Neuronal stem cell (in vitro differentiated cells): ENCODE measurements around the gene CACNG6.

Experiments
- DNase-seq: peaks from one replicate; pipeline ENCODE4 v3.0.0-alpha.2; 2013; ENCODE audit warnings: low spot score
- H2AFZ ChIP-seq: one replicate; pipeline ENCODE4 v1.6.1; 2013; ENCODE audit warnings: mild to moderate bottlenecking, low read length, inconsistent platforms
- H2AK5ac ChIP-seq: 2 replicates; pipeline ENCODE4 v1.6.1; 2013; ENCODE audit warnings: low read depth, mild to moderate bottlenecking, inconsistent platforms, low read length, moderate library complexity, mixed read lengths
- H2BK120ac ChIP-seq: 2 replicates; pipeline ENCODE4 v1.6.1; 2013; ENCODE audit warnings: low read depth, mild to moderate bottlenecking, inconsistent platforms, low read length, moderate library complexity, mixed read lengths
- H2BK12ac ChIP-seq: one replicate; pipeline ENCODE4 v1.6.1; 2013; ENCODE audit warnings: low read length, inconsistent platforms
- H2BK15ac ChIP-seq: 2 replicates; pipeline ENCODE4 v1.6.1; 2013; ENCODE audit warnings: mild to moderate bottlenecking, low read length, inconsistent platforms, mixed read lengths
- H2BK5ac ChIP-seq: one replicate; pipeline ENCODE4 v1.6.1; 2013; ENCODE audit warnings: inconsistent platforms, mild to moderate bottlenecking, low read length, moderate library complexity
- H3K14ac ChIP-seq: one replicate; pipeline ENCODE4 v1.6.1; 2013; ENCODE audit warnings: low read length, inconsistent platforms
- H3K18ac ChIP-seq: 2 replicates; pipeline ENCODE4 v1.6.1; 2013; ENCODE audit warnings: low read length, inconsistent platforms
- H3K23ac ChIP-seq: 2 replicates; pipeline ENCODE4 v1.6.1; 2013; ENCODE audit warnings: low read depth, mild to moderate bottlenecking, mixed read lengths, low read length, inconsistent platforms; ENCODE audit not compliant: poor library complexity
- H3K27ac ChIP-seq: replicated peaks from 3 replicates; pipeline ENCODE4 v1.5.1; 2013; ENCODE audit warnings: low read length, inconsistent platforms
- H3K27me3 ChIP-seq, 3 experiments: 2 replicates each; pipeline ENCODE4 v1.6.1; 2013; ENCODE audit warnings: low read length in 3 of 3, mild to moderate bottlenecking in 2 of 3, inconsistent platforms in 1 of 3, low read depth in 1 of 3, mixed read lengths in 1 of 3, moderate library complexity in 1 of 3; ENCODE audit not compliant: control insufficient read depth in 3 of 3, insufficient read depth in 3 of 3
- H3K36me3 ChIP-seq, 2 donors: replicated peaks in 1 of 2; 2 replicates each; pipeline ENCODE4 v1.6.1; 2013; ENCODE audit warnings: low read length in 2 of 2; ENCODE audit not compliant: control insufficient read depth in 2 of 2, insufficient read depth in 2 of 2
- H3K4ac ChIP-seq: 2 replicates; pipeline ENCODE4 v1.6.1; 2013; ENCODE audit warnings: inconsistent platforms, mild to moderate bottlenecking, low read length, moderate library complexity
- H3K4me1 ChIP-seq, 2 donors: 1 replicate in 1 of 2; 2 replicates in 1 of 2; pipeline ENCODE4 v1.6.1; 2013; ENCODE audit warnings: low read length in 2 of 2, low read depth in 1 of 2; ENCODE audit not compliant: control insufficient read depth in 2 of 2, insufficient read depth in 1 of 2
- H3K4me2 ChIP-seq: one replicate; pipeline ENCODE4 v1.6.1; 2013; ENCODE audit warnings: mild to moderate bottlenecking, low read length, inconsistent platforms; ENCODE audit not compliant: insufficient read depth, poor library complexity, severe bottlenecking
- H3K4me3 ChIP-seq, 2 donors: 2 replicates each; pipeline ENCODE4 v1.5.1; 2013; ENCODE audit warnings: low read length in 2 of 2, mild to moderate bottlenecking in 2 of 2, inconsistent platforms in 1 of 2, moderate library complexity in 1 of 2
- H3K79me1 ChIP-seq: one replicate; pipeline ENCODE4 v1.6.1; 2013; ENCODE audit warnings: low read depth, mild to moderate bottlenecking, inconsistent platforms, low read length, moderate library complexity
- H3K9ac ChIP-seq: one replicate; pipeline ENCODE4 v1.6.1; 2013; ENCODE audit warnings: mild to moderate bottlenecking, low read depth, low read length, inconsistent platforms; ENCODE audit not compliant: poor library complexity
- H3K9me3 ChIP-seq, 2 donors: replicated peaks in 1 of 2; 2 replicates each; pipeline versions ENCODE3 to v1.6.1; 2013; ENCODE audit warnings: low read length in 2 of 2, mild to moderate bottlenecking in 2 of 2, inconsistent platforms in 1 of 2, low read depth in 1 of 2, mixed read lengths in 1 of 2, moderate library complexity in 1 of 2; ENCODE audit not compliant: control insufficient read depth in 2 of 2, insufficient read depth in 1 of 2
- H4K8ac ChIP-seq: one replicate; pipeline ENCODE4 v1.6.1; 2013; ENCODE audit warnings: low read depth, mild to moderate bottlenecking, inconsistent platforms, low read length, moderate library complexity
- H4K91ac ChIP-seq: one replicate; pipeline ENCODE4 v1.6.1; 2013; ENCODE audit warnings: low read length, low read depth, mild to moderate bottlenecking, inconsistent platforms; ENCODE audit not compliant: poor library complexity
- WGBS, 2 donors: extraction: QIAGEN DNeasy Blood & Tissue Kit; methylation state at CpG; one replicate each; pipeline ENCODE4 v1.1.7; 2013; ENCODE audit warnings: missing lambda C conversion rate in 2 of 2, mixed read lengths in 1 of 2; ENCODE audit not compliant: insufficient read length in 2 of 2, insufficient replicate concordance in 1 of 2; ENCODE audit errors: extremely low coverage in 2 of 2; 5-methylcytosine and 5-hydroxymethylcytosine counted together

CACNG6 gene

DNA sequence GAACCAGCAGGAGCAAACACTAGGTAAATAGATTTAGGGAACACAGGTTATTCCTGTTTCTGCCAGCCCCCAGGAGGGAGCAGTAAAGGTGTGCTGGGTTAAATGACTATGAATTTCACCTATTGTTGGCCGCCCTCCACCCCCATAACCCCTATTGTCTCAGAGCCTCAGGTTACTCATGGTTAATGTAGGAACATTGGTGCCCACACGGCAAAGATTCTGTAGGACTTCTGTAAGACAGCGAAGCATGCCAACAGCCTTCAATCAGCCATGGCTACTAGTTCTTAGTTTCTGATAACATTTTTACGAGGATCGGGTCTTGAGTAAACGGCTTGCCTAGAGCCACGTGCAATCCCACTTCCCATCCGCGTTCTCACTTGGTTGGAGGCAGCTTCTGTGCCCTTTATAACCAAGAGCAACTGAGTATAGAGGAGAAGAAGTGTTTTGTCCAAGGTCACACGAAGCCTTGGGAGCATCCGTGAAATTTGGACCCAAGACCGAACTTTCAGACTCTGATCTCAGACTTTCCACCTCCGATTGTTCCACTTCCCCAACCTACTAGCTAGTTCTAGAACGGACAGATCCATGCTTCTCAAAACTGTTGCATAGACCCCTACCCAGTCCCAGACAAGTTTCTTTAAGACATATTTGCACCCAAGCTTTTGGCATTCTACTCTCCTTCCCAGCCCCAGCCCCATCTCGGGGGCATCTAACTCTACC lies 33.8 kb upstream of the CACNG6 start:
- Histone ChIP-seq H3K4me1 (peaks cover 18 to 23% of the 10 kb centered on the region in 2 donors), H3K18ac (no peak overlapping the region), H3K4me3 (no peak overlapping the region), H3K27me3 (peaks cover 0 to 38% (median 2%) of the 10 kb centered on the region in 3 experiments), H3K4me2 (no peak overlapping the region), H3K36me3 (no peaks in the 10 kb centered on the region), H3K9ac (no peak overlapping the region), H2BK5ac (no peak overlapping the region), H2AK5ac (no peak overlapping the region), H2BK12ac (no peak overlapping the region), H2AFZ (peak overlapping the region; percentile 66), H2BK120ac (no peak overlapping the region), H3K4ac (no peak overlapping the region), H3K23ac (no peak overlapping the region), H2BK15ac (no peak overlapping the region), H4K91ac (no peak overlapping the region), H3K9me3 (no peaks in the 10 kb centered on the region), H3K14ac (no peak overlapping the region), H3K27ac (no peak overlapping the region), H4K8ac (no peak overlapping the region), H3K79me1 (no peaks in the 10 kb centered on the region)
- no peak for DNase-seq
- WGBS, 2 donors, result no CpG with 5 or more reads among the region's 15 CpGs

DNA sequence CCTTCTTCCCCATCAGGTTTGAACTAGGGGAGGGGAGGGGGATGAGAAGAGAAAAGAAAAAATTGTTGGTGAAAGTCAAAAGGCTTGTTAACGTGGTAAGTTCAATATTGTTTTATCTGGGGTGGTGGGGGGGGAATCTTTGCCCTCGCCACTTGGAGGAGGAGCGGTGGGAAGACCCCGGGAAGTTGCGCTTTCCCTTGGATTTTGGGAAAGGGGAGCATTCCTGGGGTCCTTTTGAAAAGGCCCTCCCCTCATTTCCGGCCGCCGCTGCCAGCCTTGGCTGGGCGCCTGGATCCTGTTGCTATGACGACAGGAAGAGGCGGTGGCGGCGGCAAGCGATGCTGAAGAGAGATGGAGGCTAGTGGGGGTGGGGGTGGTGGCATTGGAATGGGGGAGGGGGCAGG lies 33.3 kb upstream of the CACNG6 start:
- no peak overlapping the region for H2BK5ac ChIP-seq
- no peak for DNase-seq
- H3K4me3 ChIP-seq, result no peak overlapping the region
- no peak overlapping the region for H2BK15ac ChIP-seq
- no peak overlapping the region for H3K23ac ChIP-seq
- H2AK5ac ChIP-seq, result no peak overlapping the region
- H3K36me3 ChIP-seq, result no peaks in the 10 kb centered on the region
- WGBS, 2 donors, result no CpG with 5 or more reads among the region's 14 CpGs
- no peak overlapping the region for H4K91ac ChIP-seq
- H3K27me3 ChIP-seq, result peaks cover 0 to 41% (median 2%) of the 10 kb centered on the region in 3 experiments
- peaks cover 18 to 23% of the 10 kb centered on the region in 2 donors for H3K4me1 ChIP-seq
- no peak overlapping the region for H3K4me2 ChIP-seq
- H4K8ac ChIP-seq, result no peak overlapping the region
- peaks cover 1% of the 10 kb centered on the region for H3K79me1 ChIP-seq
- H3K9ac ChIP-seq, result no peak overlapping the region
- H3K27ac ChIP-seq, result no peak overlapping the region
- no peak overlapping the region for H3K18ac ChIP-seq
- no peak overlapping the region for H2BK120ac ChIP-seq
- H2BK12ac ChIP-seq, result no peak overlapping the region
- no peak overlapping the region for H3K14ac ChIP-seq
- no peaks in the 10 kb centered on the region for H3K9me3 ChIP-seq
- peak overlapping the region; percentile 66 for H2AFZ ChIP-seq
- no peak overlapping the region for H3K4ac ChIP-seq

DNA sequence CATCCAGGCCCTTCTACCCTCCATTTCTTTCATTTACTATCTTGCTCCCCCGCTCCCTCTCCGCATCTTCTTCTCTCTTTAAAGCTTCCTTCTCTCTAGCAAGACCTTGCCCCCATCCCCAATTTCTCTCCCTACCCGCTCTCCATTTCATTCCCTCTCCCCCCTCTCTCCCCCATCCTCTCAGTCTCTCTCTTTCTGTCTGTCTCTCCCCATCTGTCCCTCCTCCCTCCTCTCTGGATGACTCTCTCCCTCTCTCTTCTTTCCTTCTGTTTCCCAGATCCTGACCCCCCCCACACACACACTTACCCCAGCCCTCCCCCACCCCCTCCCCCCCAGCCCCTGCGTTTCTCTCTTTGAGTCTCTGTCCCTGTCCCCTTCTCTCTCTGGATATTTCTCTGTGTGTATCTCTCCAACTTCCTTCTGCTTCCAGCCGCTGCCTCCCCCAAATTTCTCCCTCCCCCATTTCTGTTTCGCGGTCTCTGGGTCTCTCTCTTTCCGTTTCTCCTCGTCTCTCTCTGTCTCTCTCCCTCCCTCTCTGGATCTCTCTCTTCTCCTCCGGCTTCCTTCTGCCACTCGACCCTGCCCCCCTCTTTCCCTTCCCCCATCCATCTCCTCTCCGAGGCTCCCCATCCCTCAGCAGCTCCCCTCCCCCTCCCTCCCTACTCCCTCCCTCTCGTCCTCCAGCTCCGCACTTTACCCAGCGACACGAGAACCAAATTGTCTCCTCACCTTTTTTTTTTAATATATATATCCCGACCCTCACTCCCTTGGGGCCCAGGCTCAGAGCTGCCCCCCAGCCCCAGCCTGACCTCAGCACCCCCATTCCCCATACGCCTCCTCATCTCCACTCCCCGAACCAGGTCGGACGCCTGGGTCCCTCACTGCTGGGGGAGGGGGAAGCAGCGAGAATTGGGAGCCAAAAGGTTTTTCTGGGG lies 32.3 kb upstream of the CACNG6 start:
- Histone ChIP-seq H2BK15ac (peak overlapping the region; percentile 51), H3K18ac (peak overlapping the region; percentile 87), H3K79me1 (peaks cover 1% of the 10 kb centered on the region), H3K4me3 (peak overlapping the region in 1 of 2 donors; percentile 56), H2BK12ac (no peak overlapping the region), H4K91ac (no peak overlapping the region), H3K4ac (no peak overlapping the region), H3K14ac (no peak overlapping the region), H3K4me2 (peak overlapping the region; percentile 44), H3K36me3 (peaks cover 0 to 8% of the 10 kb centered on the region in 2 donors), H3K4me1 (peaks cover 18 to 23% of the 10 kb centered on the region in 2 donors), H4K8ac (no peak overlapping the region), H3K9me3 (no peaks in the 10 kb centered on the region), H3K9ac (peak overlapping the region; percentile 40), H2BK120ac (peak overlapping the region; percentile 43), H3K27ac (no peak overlapping the region), H3K23ac (no peak overlapping the region), H3K27me3 (peaks cover 0 to 48% (median 2%) of the 10 kb centered on the region in 3 experiments), H2AFZ (peak overlapping the region; percentile 78), H2AK5ac (peak overlapping the region; percentile 85), H2BK5ac (no peak overlapping the region)
- DNase-seq, result no peak
- no CpG with 5 or more reads among the region's 22 CpGs for WGBS, 2 donors

DNA sequence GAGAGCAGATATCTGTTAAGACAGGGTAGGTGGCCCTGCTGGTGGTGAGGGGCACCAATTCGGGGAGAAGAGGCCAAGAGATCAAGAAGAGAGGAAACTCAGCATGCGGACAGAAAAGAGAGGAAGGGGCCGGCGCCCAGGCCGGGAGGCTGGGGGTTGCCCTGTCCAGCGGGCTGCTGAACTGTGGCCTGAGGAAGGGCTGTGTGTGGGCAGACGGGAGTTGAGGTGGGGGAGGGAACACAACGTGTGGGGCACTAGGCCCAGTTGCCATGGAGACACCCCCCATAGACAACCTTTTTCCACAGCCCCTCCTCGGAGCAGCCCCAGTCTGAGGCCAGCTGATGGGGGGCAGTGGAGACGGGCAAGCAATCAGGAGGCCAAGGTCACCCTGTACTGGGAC lies 31.2 kb upstream of the CACNG6 start:
- Histone ChIP-seq H3K18ac (peak overlapping the region; percentile 36), H3K27ac (no peak overlapping the region), H3K4ac (no peak overlapping the region), H4K91ac (no peak overlapping the region), H3K23ac (no peak overlapping the region), H3K9ac (peak overlapping the region; percentile 15), H3K79me1 (peaks cover 1% of the 10 kb centered on the region), H2BK120ac (peak overlapping the region; percentile 43), H3K4me1 (peaks cover 18 to 23% of the 10 kb centered on the region in 2 donors), H2AFZ (peak overlapping the region; percentile 78), H2BK12ac (peak overlapping the region; percentile 60), H2BK5ac (no peak overlapping the region), H3K27me3 (peaks cover 0 to 55% (median 2%) of the 10 kb centered on the region in 3 experiments), H2BK15ac (no peak overlapping the region), H3K36me3 (peaks cover 0 to 19% of the 10 kb centered on the region in 2 donors), H2AK5ac (no peak overlapping the region), H3K4me3 (peak overlapping the region in 1 of 2 donors; percentile 56), H3K14ac (no peak overlapping the region), H3K9me3 (no peaks in the 10 kb centered on the region), H3K4me2 (peak overlapping the region; percentile 43), H4K8ac (no peak overlapping the region)
- no CpG with 5 or more reads among the region's 10 CpGs for WGBS, 2 donors
- no peak for DNase-seq
